Calu3 (cell line): Measurements from ENCODE around the gene CD40. TPM values are rescaled to one million over a fixed set of nuclear protein-coding genes. Genes with fewer than 3 reads are reported as not detected.

Experiments
- BruUV-seq: library from RNA; stranded (reverse); fragments of 400-500 nt; replicated peaks from 2 replicates; lab custom pipeline; 2021; lab: Mats Ljungman, UMichigan
- CTCF ChIA-PET: fragments of 300-600 bp; sonication (Branson Sonifier 250); formaldehyde crosslinking; loops from one replicate; lab custom pipeline; 2022; ENCODE audit warnings: antibody characterized with exemption; lab: Charles Lee
- DNase-seq: peaks from one replicate; pipeline ENCODE4 v3.0.0; 2022
- H3K27ac Mint-ChIP-seq: one replicate; pipeline ENCODE4 v1.8.0; 2022; ENCODE audit warnings: mixed read lengths; ENCODE audit not compliant: unreplicated experiment
- H3K27me3 Mint-ChIP-seq: one replicate; pipeline ENCODE4 v1.8.0; 2022; ENCODE audit warnings: mixed read lengths; ENCODE audit not compliant: unreplicated experiment
- H3K36me3 Mint-ChIP-seq: one replicate; pipeline ENCODE4 v1.8.0; 2022; ENCODE audit warnings: mild to moderate bottlenecking, moderate library complexity, mixed read lengths; ENCODE audit not compliant: insufficient read depth, unreplicated experiment
- H3K4me1 Mint-ChIP-seq: one replicate; pipeline ENCODE4 v1.8.0; 2022; ENCODE audit warnings: mild to moderate bottlenecking, low read depth, mixed read lengths; ENCODE audit not compliant: unreplicated experiment
- H3K4me3 Mint-ChIP-seq: one replicate; pipeline ENCODE4 v1.8.0; 2022; ENCODE audit warnings: mild to moderate bottlenecking, low read depth, moderate library complexity, mixed read lengths; ENCODE audit not compliant: unreplicated experiment
- H3K9me3 Mint-ChIP-seq: one replicate; pipeline ENCODE4 v1.8.0; 2022; ENCODE audit warnings: low read depth, mixed read lengths; ENCODE audit not compliant: unreplicated experiment
- intact Hi-C: fragments of 100-400 bp; cut with micrococcal nuclease; formaldehyde crosslinking; loops from one replicate; pipeline ENCODE4 v1.10.0; 2022; ENCODE audit not compliant: unreplicated experiment
- total RNA-seq: library from RNA; stranded (reverse); gene quantifications from 2 replicates; pipeline ENCODE4 v1.2.3, GENCODE V29; 2022
- TF ChIP-seq, protein P1 (sequence below): fragments of 200-600 bp; IDR thresholded peaks from one replicate; pipeline ENCODE4 v1.8.0; 2022; ENCODE audit warnings: antibody characterized with exemption; ENCODE audit not compliant: unreplicated experiment

The CD40 gene
- total RNA-seq, 1 experiment from 2014 or later: 13.6 TPM

DNA sequence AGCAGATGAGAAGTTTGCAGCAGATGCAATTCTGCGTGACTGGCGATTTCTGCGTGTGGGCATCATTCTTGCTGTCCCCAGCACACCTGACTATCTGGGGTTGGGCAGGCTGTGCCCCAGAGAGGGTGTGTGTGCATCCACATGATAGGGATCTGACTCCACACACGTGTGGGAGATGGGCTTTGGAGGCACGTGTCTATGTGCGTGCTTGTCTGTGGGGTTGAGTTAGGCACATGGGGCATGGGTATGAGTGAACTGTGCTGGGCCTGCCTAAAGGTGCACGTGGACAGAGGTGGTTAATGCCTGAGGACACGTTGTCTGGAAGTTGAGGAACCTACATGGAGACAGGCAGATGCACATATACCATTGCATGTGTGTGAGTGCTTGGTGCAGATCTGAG is 50.3 kb downstream of the CD40 start:
- Mint-ChIP-seq H3K4me1 (no peaks in the 10 kb centered on the region), H3K27me3 (peaks cover 98% of the 10 kb centered on the region), H3K36me3 (no peaks in the 10 kb centered on the region), H3K9me3 (no peaks in the 10 kb centered on the region), H3K27ac (no peak overlapping the region), H3K4me3 (no peak overlapping the region)
- intact Hi-C loops: no loop called here
- CTCF ChIA-PET: no interaction called here
- DNase-seq: no peak
- TF ChIP-seq, protein P1, sequence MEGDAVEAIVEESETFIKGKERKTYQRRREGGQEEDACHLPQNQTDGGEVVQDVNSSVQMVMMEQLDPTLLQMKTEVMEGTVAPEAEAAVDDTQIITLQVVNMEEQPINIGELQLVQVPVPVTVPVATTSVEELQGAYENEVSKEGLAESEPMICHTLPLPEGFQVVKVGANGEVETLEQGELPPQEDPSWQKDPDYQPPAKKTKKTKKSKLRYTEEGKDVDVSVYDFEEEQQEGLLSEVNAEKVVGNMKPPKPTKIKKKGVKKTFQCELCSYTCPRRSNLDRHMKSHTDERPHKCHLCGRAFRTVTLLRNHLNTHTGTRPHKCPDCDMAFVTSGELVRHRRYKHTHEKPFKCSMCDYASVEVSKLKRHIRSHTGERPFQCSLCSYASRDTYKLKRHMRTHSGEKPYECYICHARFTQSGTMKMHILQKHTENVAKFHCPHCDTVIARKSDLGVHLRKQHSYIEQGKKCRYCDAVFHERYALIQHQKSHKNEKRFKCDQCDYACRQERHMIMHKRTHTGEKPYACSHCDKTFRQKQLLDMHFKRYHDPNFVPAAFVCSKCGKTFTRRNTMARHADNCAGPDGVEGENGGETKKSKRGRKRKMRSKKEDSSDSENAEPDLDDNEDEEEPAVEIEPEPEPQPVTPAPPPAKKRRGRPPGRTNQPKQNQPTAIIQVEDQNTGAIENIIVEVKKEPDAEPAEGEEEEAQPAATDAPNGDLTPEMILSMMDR: no peak
- no TSS peak for BruUV-seq

- no TSS peak for BruUV-seq
- intact Hi-C loops: no loop called here
Observed at GRCh38 chr20:46169245-46170171, 51.4 kb downstream of the CD40 start.

DNA sequence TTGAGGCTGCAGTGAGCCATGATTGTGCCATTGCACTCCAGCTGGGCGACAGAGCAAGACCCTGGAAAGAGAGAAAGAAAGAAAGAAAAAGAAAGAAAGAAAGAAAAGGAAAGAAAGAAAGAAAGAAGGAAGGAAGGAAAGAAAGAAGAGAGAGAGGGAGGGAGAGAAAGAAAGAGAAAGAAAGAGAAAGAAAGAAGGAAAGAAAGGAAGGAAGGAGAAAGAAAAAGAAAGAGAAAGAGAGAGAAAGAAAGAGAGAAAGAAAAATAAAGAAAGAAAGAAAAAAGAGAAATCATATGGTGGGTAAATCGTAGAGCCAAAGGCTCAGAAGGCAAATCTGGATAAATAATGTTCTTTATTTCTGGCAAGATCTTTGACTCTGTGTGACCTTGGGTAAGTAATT is 53.4 kb downstream of the CD40 start:
- CTCF ChIA-PET: no interaction called here
- TF ChIP-seq, protein P1: no peak
- H3K27ac Mint-ChIP-seq: no peak overlapping the region

More at GRCh38 chr20:46169245-46170171, 51.4 kb downstream of the CD40 start:
- H3K27ac Mint-ChIP-seq: no peak overlapping the region
- H3K9me3 Mint-ChIP-seq: no peaks in the 10 kb centered on the region
- no peaks in the 10 kb centered on the region for H3K4me1 Mint-ChIP-seq
- peaks cover 98% of the 10 kb centered on the region for H3K27me3 Mint-ChIP-seq
- no peaks in the 10 kb centered on the region for H3K36me3 Mint-ChIP-seq
- TF ChIP-seq, protein P1: no peak
- CTCF ChIA-PET: no interaction called here
- DNase-seq: no peak
- H3K4me3 Mint-ChIP-seq: no peak overlapping the region

GRCh38 chr20:46171909-46172308 is 53.8 kb downstream of the CD40 start:
- no peaks in the 10 kb centered on the region for H3K36me3 Mint-ChIP-seq
- peaks cover 96% of the 10 kb centered on the region for H3K27me3 Mint-ChIP-seq
- H3K4me1 Mint-ChIP-seq: no peaks in the 10 kb centered on the region
- CTCF ChIA-PET: no interaction called here
- DNase-seq: no peak
- intact Hi-C loops: no loop called here
- H3K4me3 Mint-ChIP-seq: no peak overlapping the region
- TF ChIP-seq, protein P1: no peak
- BruUV-seq: no TSS peak
- H3K27ac Mint-ChIP-seq: no peak overlapping the region
- H3K9me3 Mint-ChIP-seq: no peaks in the 10 kb centered on the region

More for the DNA sequence above, 53.4 kb downstream of the CD40 start:
- no peaks in the 10 kb centered on the region for H3K4me1 Mint-ChIP-seq
- no peak overlapping the region for H3K4me3 Mint-ChIP-seq
- no peaks in the 10 kb centered on the region for H3K9me3 Mint-ChIP-seq
- intact Hi-C loops: no loop called here
- BruUV-seq: no TSS peak
- H3K27me3 Mint-ChIP-seq: peaks cover 96% of the 10 kb centered on the region
- DNase-seq: no peak
- no peaks in the 10 kb centered on the region for H3K36me3 Mint-ChIP-seq
